HEK293 (cell line): ENCODE data around the gene CS.

Experiments
- INSM2 ChIP-seq: fragments of 450-650 bp; formaldehyde crosslinking; IDR thresholded peaks from 2 replicates; pipeline ENCODE4 v1.5.1; 2016; ENCODE audit warnings: missing biosample characterization, missing genetic modification characterization
- KLF7 ChIP-seq: fragments of 450-650 bp; formaldehyde crosslinking; IDR thresholded peaks from 2 replicates; pipeline ENCODE4 v1.5.1; 2016; ENCODE audit warnings: missing biosample characterization, missing genetic modification characterization, borderline replicate concordance
- KLF8 ChIP-seq: fragments of 450-650 bp; formaldehyde crosslinking; IDR thresholded peaks from 2 replicates; pipeline ENCODE4 v1.5.1; 2016; ENCODE audit warnings: missing biosample characterization, missing genetic modification characterization
- MEIS1 ChIP-seq: sonication (generic); formaldehyde crosslinking; IDR thresholded peaks from 2 replicates; pipeline ENCODE4 v1.8.1; 2022; ENCODE audit warnings: missing genetic modification reagents, mild to moderate bottlenecking, borderline replicate concordance
- OSR2 ChIP-seq: fragments of 450-650 bp; formaldehyde crosslinking; IDR thresholded peaks from 2 replicates; pipeline ENCODE4 v1.5.1; 2016; ENCODE audit warnings: missing biosample characterization, missing genetic modification characterization
- SCRT2 ChIP-seq: fragments of 450-650 bp; formaldehyde crosslinking; IDR thresholded peaks from 2 replicates; pipeline ENCODE4 v1.5.1; 2016; ENCODE audit warnings: missing biosample characterization, missing genetic modification characterization
- SETDB1 ChIP-seq: IDR thresholded peaks from one replicate; pipeline ENCODE4 v1.6.1; 2017; ENCODE audit warnings: mild to moderate bottlenecking, low read length, moderate library complexity, mixed read lengths; ENCODE audit not compliant: insufficient read length
- ZBTB1 ChIP-seq: fragments of 450-650 bp; formaldehyde crosslinking; IDR thresholded peaks from 2 replicates; pipeline ENCODE4 v1.5.1; 2016; ENCODE audit warnings: missing biosample characterization, missing genetic modification characterization
- ZBTB17 ChIP-seq: fragments of 450-650 bp; formaldehyde crosslinking; IDR thresholded peaks from 2 replicates; pipeline ENCODE4 v1.5.1; 2016; ENCODE audit warnings: missing biosample characterization, missing genetic modification characterization
- ZBTB26 ChIP-seq: fragments of 450-650 bp; formaldehyde crosslinking; optimal IDR thresholded peaks from 2 replicates; pipeline ENCODE3; 2016; ENCODE audit warnings: missing biosample characterization, mild to moderate bottlenecking, missing genetic modification characterization
- ZBTB48 ChIP-seq: fragments of 450-650 bp; formaldehyde crosslinking; IDR thresholded peaks from 2 replicates; pipeline ENCODE4 v1.5.1; 2016; ENCODE audit warnings: missing biosample characterization, missing genetic modification characterization
- ZFP69B ChIP-seq: fragments of 450-650 bp; formaldehyde crosslinking; IDR thresholded peaks from 2 replicates; pipeline ENCODE4 v1.5.1; 2016; ENCODE audit warnings: missing biosample characterization, missing genetic modification characterization
- ZNF184 ChIP-seq: fragments of 450-650 bp; IDR thresholded peaks from 2 replicates; pipeline ENCODE4 v1.5.1; 2018; ENCODE audit warnings: missing biosample characterization, mild to moderate bottlenecking, missing genetic modification characterization
- ZNF211 ChIP-seq: fragments of 450-650 bp; formaldehyde crosslinking; IDR thresholded peaks from 2 replicates; pipeline ENCODE4 v1.5.1; 2016; ENCODE audit warnings: low read depth, missing biosample characterization, missing genetic modification characterization
- ZNF335 ChIP-seq: fragments of 450-650 bp; formaldehyde crosslinking; conservative IDR thresholded peaks from 2 replicates; pipeline ENCODE4 v1.5.1; 2016; ENCODE audit warnings: missing biosample characterization, missing genetic modification characterization
- ZNF449 ChIP-seq: fragments of 450-650 bp; formaldehyde crosslinking; IDR thresholded peaks from 2 replicates; pipeline ENCODE4 v1.5.1; 2017; ENCODE audit warnings: missing biosample characterization, mild to moderate bottlenecking, missing genetic modification characterization, moderate library complexity
- ZNF501 ChIP-seq: fragments of 450-650 bp; formaldehyde crosslinking; IDR thresholded peaks from 2 replicates; pipeline ENCODE4 v1.5.1; 2016; ENCODE audit warnings: missing biosample characterization, missing genetic modification characterization
- ZNF521 ChIP-seq: fragments of 450-650 bp; formaldehyde crosslinking; IDR thresholded peaks from 2 replicates; pipeline ENCODE4 v1.5.1; 2017; ENCODE audit warnings: missing biosample characterization, mild to moderate bottlenecking, missing genetic modification characterization
- ZNF529 ChIP-seq: fragments of 450-650 bp; formaldehyde crosslinking; IDR thresholded peaks from 2 replicates; pipeline ENCODE4 v1.5.1; 2017; ENCODE audit warnings: missing genetic modification characterization, missing biosample characterization; ENCODE audit not compliant: insufficient replicate concordance
- ZNF549 ChIP-seq: fragments of 450-650 bp; IDR thresholded peaks from 2 replicates; pipeline ENCODE4 v1.5.1; 2018; ENCODE audit warnings: missing biosample characterization, missing genetic modification characterization, mild to moderate bottlenecking, inconsistent platforms, moderate library complexity
- ZNF658 ChIP-seq: fragments of 450-650 bp; formaldehyde crosslinking; IDR thresholded peaks from 2 replicates; pipeline ENCODE4; 2016; ENCODE audit warnings: missing biosample characterization, missing genetic modification characterization
- ZNF677 ChIP-seq: fragments of 450-650 bp; IDR thresholded peaks from 2 replicates; pipeline ENCODE4 v1.5.0; 2018; ENCODE audit warnings: missing biosample characterization, mild to moderate bottlenecking, missing genetic modification characterization, moderate library complexity
- ZNF785 ChIP-seq: fragments of 450-650 bp; formaldehyde crosslinking; IDR thresholded peaks from 2 replicates; pipeline ENCODE4 v1.5.1; 2016; ENCODE audit warnings: missing biosample characterization, missing genetic modification characterization
- TF ChIP-seq, protein P1 (sequence below): fragments of 450-650 bp; formaldehyde crosslinking; IDR thresholded peaks from 2 replicates; pipeline ENCODE4 v1.5.1; 2016; ENCODE audit warnings: missing biosample characterization, missing genetic modification characterization, borderline replicate concordance
- TF ChIP-seq, protein P2 (sequence below): fragments of 450-650 bp; formaldehyde crosslinking; IDR thresholded peaks from 2 replicates; pipeline ENCODE4 v1.5.1; 2016; ENCODE audit warnings: missing biosample characterization, missing genetic modification characterization
- TF ChIP-seq, protein P3 (sequence below): fragments of 450-650 bp; formaldehyde crosslinking; IDR thresholded peaks from 2 replicates; pipeline ENCODE4 v1.5.1; 2016; ENCODE audit warnings: missing biosample characterization, missing genetic modification characterization, borderline replicate concordance

CS gene

DNA sequence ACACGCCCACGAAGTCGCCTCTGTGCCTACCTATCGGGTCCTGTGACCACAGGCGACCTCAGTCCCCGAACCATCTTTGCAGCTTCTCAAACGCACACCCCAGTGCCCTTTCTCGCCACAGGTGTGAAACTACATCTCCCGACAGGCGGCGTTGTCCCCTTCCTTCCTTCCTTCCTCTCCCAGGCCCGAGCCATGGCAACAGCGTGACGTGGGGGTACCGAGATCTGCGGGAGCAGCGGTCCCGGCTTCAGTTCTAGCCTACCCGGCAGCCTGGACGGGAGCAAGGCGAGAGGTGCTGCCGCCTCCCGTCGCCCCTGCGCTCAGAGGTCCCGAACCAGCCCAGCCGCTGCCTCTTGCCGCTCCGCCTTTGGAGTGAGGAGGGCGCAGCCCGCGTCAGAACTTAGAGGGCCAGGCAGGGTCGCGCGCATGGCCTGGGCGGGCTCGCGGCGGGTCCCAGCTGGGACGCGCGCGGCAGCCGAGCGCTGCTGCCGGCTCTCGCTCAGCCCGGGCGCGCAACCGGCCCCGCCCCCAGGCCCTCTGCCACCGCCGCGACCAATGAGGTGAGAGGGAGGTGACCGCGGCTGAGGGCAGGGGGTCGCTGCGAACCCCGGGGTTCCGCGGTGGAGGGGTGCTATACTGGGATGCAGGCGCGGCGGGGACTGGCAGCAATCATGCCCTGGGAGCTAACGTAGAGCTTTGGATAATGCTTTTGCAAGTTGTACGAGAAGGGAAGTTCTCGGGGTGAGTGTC lies 33.3 kb downstream of the CS start, which contains the start of gene COQ10A (continued):
- TF ChIP-seq ZNF449 (no peak), ZBTB48 (tag by site-specific recombination) (no peak; the same call in 1 of the 2 replicates), INSM2 (tag by site-specific recombination) (0 out of 2 replicates have a peak, but pooled peaks have one; percentile 30), ZBTB17 (tag by site-specific recombination) (peak; percentile 97), OSR2 (tag by site-specific recombination) (peak; percentile 54), SCRT2 (tag by site-specific recombination) (peak; percentile 98), ZNF658 (no peak), ZFP69B (peak; percentile 79), ZNF785 (tag by site-specific recombination) (no peak), ZBTB26 (tag by site-specific recombination) (peak; percentile 98), ZNF335 (peak; percentile 93), KLF7 (tag by site-specific recombination) (no peak), SETDB1 (no peak), ZNF677 (tag by site-specific recombination) (0 out of 2 replicates have a peak, but pooled peaks have one; percentile 22), KLF8 (tag by site-specific recombination) (peak; percentile 38; the same call in 1 of the 2 replicates), ZNF501 (peak; percentile 95), ZNF529 (tag by site-specific recombination) (no peak), ZNF184 (tag by site-specific recombination) (no peak), ZNF211 (tag by site-specific recombination) (no peak), ZNF521 (no peak), ZBTB1 (no peak), ZNF549 (tag by site-specific recombination) (no peak), MEIS1 (CRISPR knock-in tag) (no peak)
- TF ChIP-seq, protein P1, sequence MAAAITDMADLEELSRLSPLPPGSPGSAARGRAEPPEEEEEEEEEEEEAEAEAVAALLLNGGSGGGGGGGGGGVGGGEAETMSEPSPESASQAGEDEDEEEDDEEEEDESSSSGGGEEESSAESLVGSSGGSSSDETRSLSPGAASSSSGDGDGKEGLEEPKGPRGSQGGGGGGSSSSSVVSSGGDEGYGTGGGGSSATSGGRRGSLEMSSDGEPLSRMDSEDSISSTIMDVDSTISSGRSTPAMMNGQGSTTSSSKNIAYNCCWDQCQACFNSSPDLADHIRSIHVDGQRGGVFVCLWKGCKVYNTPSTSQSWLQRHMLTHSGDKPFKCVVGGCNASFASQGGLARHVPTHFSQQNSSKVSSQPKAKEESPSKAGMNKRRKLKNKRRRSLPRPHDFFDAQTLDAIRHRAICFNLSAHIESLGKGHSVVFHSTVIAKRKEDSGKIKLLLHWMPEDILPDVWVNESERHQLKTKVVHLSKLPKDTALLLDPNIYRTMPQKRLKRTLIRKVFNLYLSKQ: no peak
- TF ChIP-seq, protein P2, sequence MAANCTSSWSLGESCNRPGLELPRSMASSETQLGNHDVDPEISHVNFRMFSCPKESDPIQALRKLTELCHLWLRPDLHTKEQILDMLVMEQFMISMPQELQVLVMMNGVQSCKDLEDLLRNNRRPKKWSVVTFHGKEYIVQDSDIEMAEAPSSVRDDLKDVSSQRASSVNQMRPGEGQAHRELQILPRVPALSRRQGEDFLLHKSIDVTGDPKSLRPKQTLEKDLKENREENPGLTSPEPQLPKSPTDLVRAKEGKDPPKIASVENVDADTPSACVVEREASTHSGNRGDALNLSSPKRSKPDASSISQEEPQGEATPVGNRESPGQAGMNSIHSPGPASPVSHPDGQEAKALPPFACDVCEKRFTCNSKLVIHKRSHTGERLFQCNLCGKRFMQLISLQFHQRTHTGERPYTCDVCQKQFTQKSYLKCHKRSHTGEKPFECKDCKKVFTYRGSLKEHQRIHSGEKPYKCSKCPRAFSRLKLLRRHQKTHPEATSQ (tag by site-specific recombination): 0 out of 2 replicates have a peak, but pooled peaks have one; percentile 80
- TF ChIP-seq, protein P3, sequence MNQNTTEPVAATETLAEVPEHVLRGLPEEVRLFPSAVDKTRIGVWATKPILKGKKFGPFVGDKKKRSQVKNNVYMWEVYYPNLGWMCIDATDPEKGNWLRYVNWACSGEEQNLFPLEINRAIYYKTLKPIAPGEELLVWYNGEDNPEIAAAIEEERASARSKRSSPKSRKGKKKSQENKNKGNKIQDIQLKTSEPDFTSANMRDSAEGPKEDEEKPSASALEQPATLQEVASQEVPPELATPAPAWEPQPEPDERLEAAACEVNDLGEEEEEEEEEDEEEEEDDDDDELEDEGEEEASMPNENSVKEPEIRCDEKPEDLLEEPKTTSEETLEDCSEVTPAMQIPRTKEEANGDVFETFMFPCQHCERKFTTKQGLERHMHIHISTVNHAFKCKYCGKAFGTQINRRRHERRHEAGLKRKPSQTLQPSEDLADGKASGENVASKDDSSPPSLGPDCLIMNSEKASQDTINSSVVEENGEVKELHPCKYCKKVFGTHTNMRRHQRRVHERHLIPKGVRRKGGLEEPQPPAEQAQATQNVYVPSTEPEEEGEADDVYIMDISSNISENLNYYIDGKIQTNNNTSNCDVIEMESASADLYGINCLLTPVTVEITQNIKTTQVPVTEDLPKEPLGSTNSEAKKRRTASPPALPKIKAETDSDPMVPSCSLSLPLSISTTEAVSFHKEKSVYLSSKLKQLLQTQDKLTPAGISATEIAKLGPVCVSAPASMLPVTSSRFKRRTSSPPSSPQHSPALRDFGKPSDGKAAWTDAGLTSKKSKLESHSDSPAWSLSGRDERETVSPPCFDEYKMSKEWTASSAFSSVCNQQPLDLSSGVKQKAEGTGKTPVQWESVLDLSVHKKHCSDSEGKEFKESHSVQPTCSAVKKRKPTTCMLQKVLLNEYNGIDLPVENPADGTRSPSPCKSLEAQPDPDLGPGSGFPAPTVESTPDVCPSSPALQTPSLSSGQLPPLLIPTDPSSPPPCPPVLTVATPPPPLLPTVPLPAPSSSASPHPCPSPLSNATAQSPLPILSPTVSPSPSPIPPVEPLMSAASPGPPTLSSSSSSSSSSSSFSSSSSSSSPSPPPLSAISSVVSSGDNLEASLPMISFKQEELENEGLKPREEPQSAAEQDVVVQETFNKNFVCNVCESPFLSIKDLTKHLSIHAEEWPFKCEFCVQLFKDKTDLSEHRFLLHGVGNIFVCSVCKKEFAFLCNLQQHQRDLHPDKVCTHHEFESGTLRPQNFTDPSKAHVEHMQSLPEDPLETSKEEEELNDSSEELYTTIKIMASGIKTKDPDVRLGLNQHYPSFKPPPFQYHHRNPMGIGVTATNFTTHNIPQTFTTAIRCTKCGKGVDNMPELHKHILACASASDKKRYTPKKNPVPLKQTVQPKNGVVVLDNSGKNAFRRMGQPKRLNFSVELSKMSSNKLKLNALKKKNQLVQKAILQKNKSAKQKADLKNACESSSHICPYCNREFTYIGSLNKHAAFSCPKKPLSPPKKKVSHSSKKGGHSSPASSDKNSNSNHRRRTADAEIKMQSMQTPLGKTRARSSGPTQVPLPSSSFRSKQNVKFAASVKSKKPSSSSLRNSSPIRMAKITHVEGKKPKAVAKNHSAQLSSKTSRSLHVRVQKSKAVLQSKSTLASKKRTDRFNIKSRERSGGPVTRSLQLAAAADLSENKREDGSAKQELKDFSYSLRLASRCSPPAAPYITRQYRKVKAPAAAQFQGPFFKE: no peak
